Measurements from ENCODE around the gene ZBTB8B.

- TF ChIP-seq CTCF (IDR thresholded peaks at IDR 0.05) (no peak), POLR2A (IDR thresholded peaks at IDR 0.05) (no peak)
Observed at GRCh38 chr1:32496127-32496526, 31.3 kb downstream of the ZBTB8B start.

Measured in thyroid gland (tissue), 4 donors.